Heart right ventricle (tissue), 16 donors: Measurements from ENCODE around the gene PARP4. TPM values are rescaled to one million over a fixed set of nuclear protein-coding genes. Genes with fewer than 3 reads are reported as not detected.
A peak's percentile ranks its signal among the peaks of the same experiment; 100 is the strongest.
"Not testable (repeated sequence)": the region's sequence is repeated elsewhere in the genome, so short reads cannot be mapped to it uniquely, and the experiment has no call there.

Source experiments
- ATAC-seq, 8 donors: fragments of 200-7000 bp; cut with Tn5 transposase; one replicate each; pipeline ENCODE4 v1.9.1; 2020; ENCODE audit warnings: mild to moderate bottlenecking in 8 of 8, moderate library complexity in 8 of 8, moderate number of reproducible peaks in 1 of 8
- DNase-seq, 2 donors: peaks; one replicate each; pipeline ENCODE4 v3.0.0-alpha.2; 2020
- H3K27ac ChIP-seq, 10 donors: fragments of 200-600 bp; sonication (generic) in 2 of 10; one replicate each; pipeline versions ENCODE4 v1.5.0 to v1.8.0; 2020 to 2022; ENCODE audit warnings: mild to moderate bottlenecking in 3 of 10
- H3K27me3 ChIP-seq, 7 donors: fragments of 200-600 bp; one replicate each; pipeline ENCODE4 v1.8.0; 2021 to 2022; ENCODE audit warnings: mild to moderate bottlenecking in 2 of 7
- H3K36me3 ChIP-seq, 9 donors: fragments of 200-600 bp; sonication (generic) in 1 of 9; one replicate each; pipeline versions ENCODE4 v1.5.0 to v1.8.0; 2020 to 2022; ENCODE audit warnings: mild to moderate bottlenecking in 2 of 9
- H3K4me1 ChIP-seq, 9 donors: fragments of 200-600 bp; sonication (generic) in 1 of 9; one replicate each; pipeline versions ENCODE4 v1.5.0 to v1.8.0; 2020 to 2022; ENCODE audit warnings: mild to moderate bottlenecking in 4 of 9
- H3K4me3 ChIP-seq, 10 donors: fragments of 200-600 bp; sonication (generic) in 2 of 10; one replicate each; pipeline versions ENCODE4 v1.5.0 to v1.8.0; 2020 to 2022; ENCODE audit warnings: mild to moderate bottlenecking in 7 of 10, moderate library complexity in 2 of 10
- H3K9me3 ChIP-seq, 11 donors: fragments of 200-600 bp in 10 of 11; sonication (generic) in 2 of 11; one replicate each; pipeline versions ENCODE4 v1.5.0 to v1.8.0; 2013 to 2022; ENCODE audit warnings: mild to moderate bottlenecking in 2 of 11, control low read depth in 1 of 11, moderate library complexity in 1 of 11
- WGBS, 2 donors: extraction: QIAGEN DNeasy Blood & Tissue Kit; methylation state at CpG; one replicate each; pipeline ENCODE4 v1.1.7; 2013; ENCODE audit warnings: inconsistent platforms in 1 of 2; 5-methylcytosine and 5-hydroxymethylcytosine counted together
- intact Hi-C, 10 donors: fragments of 100-400 bp; cut with DNase I; formaldehyde crosslinking; loops; one replicate each; pipeline versions ENCODE4 v1.11.1 to v1.14.2; 2022
- polyA plus RNA-seq, 2 donors: library from polyadenylated mRNA; stranded (reverse); fragments of 200-250 nt; gene quantifications; one replicate each; pipeline ENCODE4 v1.2.3, GENCODE V29; 2013
- total RNA-seq, 10 donors: library from RNA; stranded (reverse); fragmentation: NEBNext Ultra II Directional in 3 of 10; extraction: Animal tissue kit (Norgen Biotek cat#: 25700) in 3 of 10; gene quantifications; one replicate each; pipeline versions ENCODE4 v1.2.1 to v1.2.4, GENCODE V29; 2021 to 2023
- TF ChIP-seq, protein P1 (sequence below), 9 donors: fragments of 200-600 bp; sonication (generic) in 2 of 9; IDR thresholded peaks; one replicate each; pipeline versions ENCODE4 v1.5.0 to v1.8.0; 2021 to 2022; ENCODE audit warnings: antibody characterized with exemption in 9 of 9, mild to moderate bottlenecking in 5 of 9, moderate library complexity in 1 of 9
- donor health status: Arrhythmogenic right ventricular cardiomyopathy.
- donor health status: ischemic (EF 13 %, LVEDD 7.1; RV severe dilation, severe dysfunction).
- donor health status: healthy with polysubstance abuse.
- donor health status: DM: no; HTN: yes; CAD: no.
- donor health status: DM: no; HTN: no; CAD: no.
- donor health status: ischemic (EF 25% LVEDD 6.9; RV normal size, moderate dysfunction).
- donor health status: ischemic (EF 25% LVEDD 5.7; RV mildly dilated, moderate dysfunction).
- donor health status: healthy.
- donor health status: DM: yes; HTN: yes; CAD: no.
- donor health status: Ischemic cardiomyopathy.
- donor health status: ischemic (EF 35%, LVEDD 5.7; RV mildly dilated, moderate dysfunction).
- donor health status: nonischemic (EF 11% LVEDD 7.7; RV severe dilation, severe dysfunction).
- donor health status: DM: yes; HTN: yes; CAD: no.
- donor health status: PGD.
- donor health status: ischemic (EF 29% LVEDD 5.4; RV normal size, mild dysfunction).
- donor health status: nonischemic (EF 23%, LVEDD 6.1; RV moderate dilation, normal function).

Gene PARP4
- total and polyA plus RNA-seq, 12 donors: 8.3 to 33.6 (median 22.9) TPM

DNA sequence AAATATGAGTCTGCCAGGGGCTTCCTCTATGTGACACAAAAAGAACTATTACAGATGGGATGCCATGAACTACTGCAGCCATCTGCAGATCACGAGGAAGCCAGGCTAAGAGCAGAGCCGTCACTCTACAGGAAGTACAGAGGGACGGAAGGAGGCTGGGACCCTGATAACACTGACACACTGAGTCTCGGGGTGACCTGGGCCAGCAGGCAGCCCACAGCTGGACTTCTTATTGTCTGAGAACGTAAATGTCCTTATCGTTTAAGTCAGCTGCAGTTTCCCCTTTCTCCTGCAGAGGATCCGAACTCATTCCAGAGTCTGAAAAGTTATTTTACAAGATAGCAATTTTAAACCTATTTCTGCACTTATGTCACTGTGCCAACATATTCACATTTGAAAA, 20.7 kb downstream of the PARP4 start:
- H3K36me3 ChIP-seq: peaks cover 0 to 99% (median 65%) of the 10 kb centered on the region in 9 donors
- TF ChIP-seq, protein P1, sequence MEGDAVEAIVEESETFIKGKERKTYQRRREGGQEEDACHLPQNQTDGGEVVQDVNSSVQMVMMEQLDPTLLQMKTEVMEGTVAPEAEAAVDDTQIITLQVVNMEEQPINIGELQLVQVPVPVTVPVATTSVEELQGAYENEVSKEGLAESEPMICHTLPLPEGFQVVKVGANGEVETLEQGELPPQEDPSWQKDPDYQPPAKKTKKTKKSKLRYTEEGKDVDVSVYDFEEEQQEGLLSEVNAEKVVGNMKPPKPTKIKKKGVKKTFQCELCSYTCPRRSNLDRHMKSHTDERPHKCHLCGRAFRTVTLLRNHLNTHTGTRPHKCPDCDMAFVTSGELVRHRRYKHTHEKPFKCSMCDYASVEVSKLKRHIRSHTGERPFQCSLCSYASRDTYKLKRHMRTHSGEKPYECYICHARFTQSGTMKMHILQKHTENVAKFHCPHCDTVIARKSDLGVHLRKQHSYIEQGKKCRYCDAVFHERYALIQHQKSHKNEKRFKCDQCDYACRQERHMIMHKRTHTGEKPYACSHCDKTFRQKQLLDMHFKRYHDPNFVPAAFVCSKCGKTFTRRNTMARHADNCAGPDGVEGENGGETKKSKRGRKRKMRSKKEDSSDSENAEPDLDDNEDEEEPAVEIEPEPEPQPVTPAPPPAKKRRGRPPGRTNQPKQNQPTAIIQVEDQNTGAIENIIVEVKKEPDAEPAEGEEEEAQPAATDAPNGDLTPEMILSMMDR (IDR thresholded peaks at IDR 0.05): no peak
- H3K9me3 ChIP-seq: no peaks in the 10 kb centered on the region
- no peak overlapping the region for H3K27ac ChIP-seq
- 57 to 62% methylated on average over 7 of the region's 7 CpGs for WGBS, 2 donors
- H3K4me3 ChIP-seq: no peak overlapping the region
- intact Hi-C loops: no loop called here
- H3K27me3 ChIP-seq: no peaks in the 10 kb centered on the region
- H3K4me1 ChIP-seq: peaks cover 0 to 1% (median 0%) of the 10 kb centered on the region in 9 donors
- DNase-seq: no peak
- ATAC-seq: peak in 2 of 8 donors; percentile 19 to 24

DNA sequence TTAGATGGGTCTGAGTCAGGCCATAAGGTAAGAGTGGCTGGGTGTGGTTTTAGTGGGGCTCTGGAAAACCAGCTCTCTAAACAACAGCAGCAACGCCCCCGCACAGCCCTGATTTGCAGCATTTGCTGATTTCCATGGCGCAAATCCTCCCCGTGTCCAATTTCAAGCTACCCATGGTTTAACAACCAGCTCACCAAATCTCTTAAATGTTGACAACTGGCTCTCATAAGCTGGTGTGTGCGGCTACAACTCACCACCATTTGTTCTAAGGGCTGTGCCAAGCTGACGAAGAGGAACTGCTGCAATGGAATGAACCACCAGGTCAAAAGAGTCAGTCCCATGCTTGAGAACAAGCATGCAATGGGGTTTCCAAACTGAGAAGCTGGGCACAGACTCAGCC, 22.9 kb downstream of the PARP4 start:
- intact Hi-C loops: no loop called here
- TF ChIP-seq, protein P1 (IDR thresholded peaks at IDR 0.05): no peak

DNA sequence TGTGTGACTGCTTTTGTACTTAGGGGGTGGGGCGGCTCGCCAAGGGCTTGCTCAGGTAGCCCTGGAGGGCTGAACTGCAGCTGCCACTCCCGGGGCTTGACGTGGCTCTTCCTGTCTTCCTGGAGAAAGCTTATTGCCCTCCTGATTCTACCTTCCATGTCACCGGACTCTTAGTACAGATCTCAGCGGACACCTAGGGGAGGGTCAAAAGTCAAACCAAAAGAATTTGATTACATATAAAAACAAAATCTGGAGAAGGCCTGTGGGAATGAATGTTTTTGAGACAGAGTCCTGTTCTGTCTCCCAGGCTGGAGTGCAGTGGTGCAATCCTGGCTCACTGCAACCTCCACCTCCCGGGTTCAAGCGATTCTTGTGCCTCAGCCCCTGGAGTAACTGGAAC, 24.5 kb downstream of the PARP4 start:
- H3K9me3 ChIP-seq, H3K27me3 ChIP-seq, DNase-seq, ATAC-seq, H3K4me1 ChIP-seq, H3K4me3 ChIP-seq, intact Hi-C loops, H3K27ac ChIP-seq: not testable (repeated sequence)
- WGBS, 2 donors: 90 to 92% methylated on average over 8 of the region's 8 CpGs
- peaks cover 0 to 97% (median 49%) of the 10 kb centered on the region in 9 donors for H3K36me3 ChIP-seq

More for the DNA sequence above, 22.9 kb downstream of the PARP4 start:
- Histone ChIP-seq H3K36me3 (peaks cover 0 to 99% (median 64%) of the 10 kb centered on the region in 9 donors), H3K9me3 (no peaks in the 10 kb centered on the region), H3K27ac (no peak overlapping the region), H3K4me1 (no peaks in the 10 kb centered on the region), H3K4me3 (no peak overlapping the region), H3K27me3 (no peaks in the 10 kb centered on the region)
- ATAC-seq (no peak), DNase-seq (no peak)
- WGBS, 2 donors: 96 to 99% methylated on average over 6 of the region's 6 CpGs

DNA sequence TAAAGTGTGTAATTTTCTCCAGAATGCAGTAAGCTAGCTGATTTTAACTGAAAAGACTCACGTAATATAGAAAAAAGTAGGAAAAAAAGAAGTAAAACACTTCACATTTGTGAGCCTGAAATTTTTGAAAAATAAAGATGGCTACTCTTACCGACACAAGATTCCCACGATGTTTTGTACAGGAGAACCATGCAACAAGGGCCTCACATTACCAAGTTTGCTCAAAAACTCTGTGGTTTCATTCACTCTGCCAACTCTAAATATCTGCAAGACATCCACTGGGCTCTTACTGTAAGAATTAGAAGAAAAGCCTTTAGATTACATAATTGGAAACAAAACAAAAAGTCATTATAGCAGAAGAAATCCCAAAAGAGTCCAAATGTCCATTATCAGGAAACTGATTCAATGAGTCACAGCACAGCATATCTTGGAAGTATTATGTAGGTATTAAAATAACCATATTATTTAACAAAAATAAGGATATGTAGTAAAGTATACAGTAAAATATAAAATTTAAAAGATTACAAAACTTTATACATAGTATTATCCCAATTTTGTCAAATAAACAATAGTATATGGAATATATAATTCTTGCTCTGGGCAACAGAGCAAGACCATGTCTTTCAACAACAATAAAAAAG, 26.4 kb downstream of the PARP4 start:
- ATAC-seq, H3K4me3 ChIP-seq, H3K27me3 ChIP-seq, H3K4me1 ChIP-seq, DNase-seq, intact Hi-C loops, H3K27ac ChIP-seq, H3K9me3 ChIP-seq: not testable (repeated sequence)
- peaks cover 0 to 97% (median 40%) of the 10 kb centered on the region in 9 donors for H3K36me3 ChIP-seq
- 87 to 89% methylated on average over 3 of the region's 3 CpGs for WGBS, 2 donors

DNA sequence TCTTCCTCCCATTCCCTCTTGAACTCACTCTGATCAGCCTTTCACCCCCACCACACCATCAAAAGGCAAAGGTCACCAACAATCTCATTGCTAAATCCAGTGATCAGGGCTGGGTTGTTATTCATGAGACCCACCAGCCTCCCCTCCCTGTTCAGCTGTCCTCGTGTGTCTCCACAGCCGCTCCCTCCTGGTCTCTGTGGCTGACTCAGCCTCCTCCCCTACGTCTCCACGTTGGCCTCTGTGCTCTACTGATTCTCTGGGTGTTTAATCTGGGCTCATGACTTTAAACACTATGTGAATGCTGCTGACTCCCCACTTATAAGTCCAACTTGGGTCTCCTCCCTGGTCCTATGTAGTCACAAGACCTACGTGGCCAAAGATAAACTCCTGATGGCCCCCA, 38.9 kb downstream of the PARP4 start:
- ATAC-seq (no peak), DNase-seq (no peak)
- TF ChIP-seq, protein P1 (IDR thresholded peaks at IDR 0.05): no peak
- Histone ChIP-seq H3K9me3 (no peaks in the 10 kb centered on the region), H3K27ac (no peak overlapping the region), H3K36me3 (peaks cover 0 to 96% (median 35%) of the 10 kb centered on the region in 9 donors), H3K4me3 (no peak overlapping the region), H3K4me1 (no peaks in the 10 kb centered on the region), H3K27me3 (no peaks in the 10 kb centered on the region)
- intact Hi-C loops: no loop called here
- 88 to 89% methylated on average over 5 of the region's 5 CpGs for WGBS, 2 donors

DNA sequence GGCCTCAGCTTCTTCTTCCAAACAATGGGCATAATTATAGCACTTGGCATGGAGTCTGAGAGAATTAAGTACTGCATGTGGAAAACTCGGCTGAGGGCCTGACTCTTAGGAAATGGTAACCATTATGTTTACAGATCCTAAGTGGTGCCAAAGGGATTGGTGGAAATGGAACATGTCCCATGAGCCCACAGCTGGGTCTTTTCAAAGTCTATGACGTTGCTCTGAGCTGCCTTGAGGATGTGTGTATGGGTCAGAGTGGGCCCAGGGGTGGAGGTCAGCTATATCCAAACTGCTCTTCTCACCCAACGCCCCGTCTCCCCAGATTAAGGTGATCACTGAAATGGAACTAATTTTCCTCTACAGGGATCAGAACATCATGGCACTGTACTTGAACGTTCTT, 40.4 kb downstream of the PARP4 start:
- ATAC-seq: peak in 1 of 8 donors; percentile 41

More for the DNA sequence above, 40.4 kb downstream of the PARP4 start:
- H3K4me3 ChIP-seq, H3K27ac ChIP-seq, H3K4me1 ChIP-seq, intact Hi-C loops, H3K27me3 ChIP-seq, DNase-seq, H3K9me3 ChIP-seq: not testable (repeated sequence)
- 61 to 68% methylated on average over 5 of the region's 5 CpGs for WGBS, 2 donors
- peaks cover 0 to 96% (median 31%) of the 10 kb centered on the region in 9 donors for H3K36me3 ChIP-seq
